Tibial nerve (tissue), 4 donors: ENCODE measurements around the gene ZBTB12. TPM values are rescaled to one million over a fixed set of nuclear protein-coding genes. Genes with fewer than 3 reads are reported as not detected.

ENCODE experiments used
- DNase-seq, 2 donors: peaks; one replicate each; pipeline ENCODE4 v3.0.0-alpha.2; 2019; ENCODE audit warnings: low spot score in 2 of 2
- H3K27ac ChIP-seq, 4 donors: fragments of 200-600 bp; sonication (generic) in 3 of 4; one replicate each; pipeline ENCODE4 v1.5.1; 2017 to 2019; ENCODE audit warnings: mild to moderate bottlenecking in 1 of 4
- H3K27me3 ChIP-seq, 2 donors: fragments of 200-600 bp; sonication (generic) in 1 of 2; one replicate each; pipeline versions ENCODE4 v1.5.1 to v1.6.0; 2017 to 2019
- H3K36me3 ChIP-seq, 3 donors: fragments of 200-600 bp; sonication (generic); one replicate each; pipeline ENCODE4 v1.5.1; 2018 to 2019
- H3K4me1 ChIP-seq, 4 donors: fragments of 200-600 bp; sonication (generic) in 3 of 4; one replicate each; pipeline ENCODE4 v1.5.1; 2017 to 2019
- H3K4me3 ChIP-seq, 4 donors: fragments of 200-600 bp; sonication (generic) in 3 of 4; one replicate each; pipeline ENCODE4 v1.5.1; 2017 to 2019; ENCODE audit warnings: mild to moderate bottlenecking in 1 of 4, moderate library complexity in 1 of 4
- H3K9me3 ChIP-seq, 4 donors: fragments of 200-600 bp; sonication (generic) in 3 of 4; one replicate each; pipeline ENCODE4 v1.5.1; 2017 to 2019
- EP300 ChIP-seq, 2 donors: sonication (generic); formaldehyde crosslinking; IDR thresholded peaks; one replicate each; pipeline ENCODE4 v1.6.1; 2017; ENCODE audit warnings: antibody characterized with exemption in 2 of 2, mild to moderate bottlenecking in 1 of 2
- POLR2A ChIP-seq, 2 donors: fragments of 450-650 bp; IDR thresholded peaks; one replicate each; pipeline ENCODE4 v1.6.1; 2017; ENCODE audit warnings: antibody characterized with exemption in 2 of 2, mild to moderate bottlenecking in 2 of 2, moderate library complexity in 2 of 2
- WGBS, 2 donors: methylation state at CpG; one replicate each; pipeline ENCODE4 v1.1.5; 2018; 5-methylcytosine and 5-hydroxymethylcytosine counted together
- total RNA-seq, 4 donors: library from RNA; depleted of rRNA; stranded (reverse); fragments of >200 nt; gene quantifications; one replicate each; pipeline ENCODE4 v1.1.0, GENCODE V29; 2016
- TF ChIP-seq, protein P1 (sequence below), 5 experiments: fragments of 200-600 bp in 3 of 5; fragments of 450-650 bp in 2 of 5; sonication (generic) in 3 of 5; IDR thresholded peaks; one replicate each; pipeline ENCODE4 v1.5.1; 2016 to 2019; ENCODE audit warnings: antibody characterized with exemption in 5 of 5, mild to moderate bottlenecking in 3 of 5, moderate library complexity in 2 of 5

Gene ZBTB12
- total RNA-seq, 4 donors from 2014 or later, result 0.63 to 3.5 (median 2.9) TPM

- no peaks in the 10 kb centered on the region for H3K4me1 ChIP-seq
- no peak for DNase-seq
- H3K9me3 ChIP-seq, result no peaks in the 10 kb centered on the region
- WGBS, 2 donors, result 57 to 73% methylated on average over 3 of the region's 3 CpGs
- H3K36me3 ChIP-seq, result peaks cover 3 to 29% (median 7%) of the 10 kb centered on the region in 3 donors
- peak overlapping the region in 2 of 4 donors; percentile 24 to 70 for H3K27ac ChIP-seq
- no peaks in the 10 kb centered on the region for H3K27me3 ChIP-seq
- TF ChIP-seq POLR2A (IDR thresholded peaks at IDR 0.05), result no peak
- TF ChIP-seq EP300 (IDR thresholded peaks at IDR 0.05), result no peak
- TF ChIP-seq, protein P1, sequence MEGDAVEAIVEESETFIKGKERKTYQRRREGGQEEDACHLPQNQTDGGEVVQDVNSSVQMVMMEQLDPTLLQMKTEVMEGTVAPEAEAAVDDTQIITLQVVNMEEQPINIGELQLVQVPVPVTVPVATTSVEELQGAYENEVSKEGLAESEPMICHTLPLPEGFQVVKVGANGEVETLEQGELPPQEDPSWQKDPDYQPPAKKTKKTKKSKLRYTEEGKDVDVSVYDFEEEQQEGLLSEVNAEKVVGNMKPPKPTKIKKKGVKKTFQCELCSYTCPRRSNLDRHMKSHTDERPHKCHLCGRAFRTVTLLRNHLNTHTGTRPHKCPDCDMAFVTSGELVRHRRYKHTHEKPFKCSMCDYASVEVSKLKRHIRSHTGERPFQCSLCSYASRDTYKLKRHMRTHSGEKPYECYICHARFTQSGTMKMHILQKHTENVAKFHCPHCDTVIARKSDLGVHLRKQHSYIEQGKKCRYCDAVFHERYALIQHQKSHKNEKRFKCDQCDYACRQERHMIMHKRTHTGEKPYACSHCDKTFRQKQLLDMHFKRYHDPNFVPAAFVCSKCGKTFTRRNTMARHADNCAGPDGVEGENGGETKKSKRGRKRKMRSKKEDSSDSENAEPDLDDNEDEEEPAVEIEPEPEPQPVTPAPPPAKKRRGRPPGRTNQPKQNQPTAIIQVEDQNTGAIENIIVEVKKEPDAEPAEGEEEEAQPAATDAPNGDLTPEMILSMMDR (IDR thresholded peaks at IDR 0.05), result no peak
- no peak overlapping the region for H3K4me3 ChIP-seq
Observed at GRCh38 chr6:31877125-31877650, 24.7 kb downstream of the ZBTB12 start.

- H3K36me3 ChIP-seq, result peaks cover 3 to 21% (median 6%) of the 10 kb centered on the region in 3 donors
- H3K4me3 ChIP-seq, result no peak overlapping the region
- peak overlapping the region in 1 of 4 donors; percentile 70 for H3K27ac ChIP-seq
- 81 to 89% methylated on average over 7 of the region's 7 CpGs for WGBS, 2 donors
- no peaks in the 10 kb centered on the region for H3K27me3 ChIP-seq
- H3K4me1 ChIP-seq, result no peaks in the 10 kb centered on the region
- no peaks in the 10 kb centered on the region for H3K9me3 ChIP-seq
- TF ChIP-seq, protein P1 (IDR thresholded peaks at IDR 0.05), result no peak
- TF ChIP-seq EP300 (IDR thresholded peaks at IDR 0.05), result no peak
- no peak for TF ChIP-seq POLR2A (IDR thresholded peaks at IDR 0.05)
- no peak for DNase-seq
Observed at GRCh38 chr6:31876357-31876756, 25.5 kb downstream of the ZBTB12 start.

GRCh38 chr6:31875877-31876276 is 26.0 kb downstream of the ZBTB12 start:
- no peak overlapping the region for H3K27ac ChIP-seq
- 53 to 60% methylated on average over 5 of the region's 5 CpGs for WGBS, 2 donors
- no peak for TF ChIP-seq POLR2A (IDR thresholded peaks at IDR 0.05)
- no peak for TF ChIP-seq EP300 (IDR thresholded peaks at IDR 0.05)
- TF ChIP-seq, protein P1 (IDR thresholded peaks at IDR 0.05), result no peak
- no peak overlapping the region for H3K4me3 ChIP-seq
- no peaks in the 10 kb centered on the region for H3K4me1 ChIP-seq
- no peaks in the 10 kb centered on the region for H3K9me3 ChIP-seq
- peaks cover 2 to 16% (median 6%) of the 10 kb centered on the region in 3 donors for H3K36me3 ChIP-seq
- no peaks in the 10 kb centered on the region for H3K27me3 ChIP-seq
- no peak for DNase-seq

DNA sequence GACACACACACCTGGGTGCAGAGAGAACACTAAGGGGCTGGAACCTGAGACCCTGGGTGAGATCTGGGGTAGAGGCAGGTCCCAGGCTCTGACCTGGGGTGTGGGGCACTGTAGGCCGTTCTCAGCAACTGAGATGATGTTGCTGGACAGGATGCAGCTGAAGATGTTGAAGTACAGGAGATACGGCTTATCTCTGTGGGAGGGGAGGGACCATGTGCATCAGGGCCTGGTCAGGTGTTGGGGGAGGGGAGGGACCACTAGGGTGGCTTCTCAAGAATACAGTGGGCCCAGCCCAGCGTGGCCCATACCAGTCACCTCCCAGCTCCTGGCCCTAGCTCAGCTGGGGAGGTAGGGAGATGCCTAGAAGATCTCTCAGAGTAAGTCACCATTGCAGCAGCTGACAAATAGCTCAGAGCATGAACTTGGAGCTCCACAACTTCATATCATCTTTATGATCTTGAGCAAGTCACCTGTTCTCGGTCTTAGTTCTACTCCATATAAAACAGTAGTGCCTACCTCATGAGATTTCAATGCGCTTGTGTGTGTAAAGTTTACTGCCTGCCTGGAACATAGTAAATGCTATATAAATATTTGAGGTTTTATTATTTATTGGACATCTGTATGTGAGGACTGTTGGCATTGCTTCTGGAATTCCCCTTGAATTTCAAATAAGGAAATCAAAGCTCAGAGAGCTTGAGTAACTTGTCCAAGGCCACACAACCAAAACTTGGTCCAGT is 26.9 kb downstream of the ZBTB12 start:
- H3K4me1 ChIP-seq, result no peaks in the 10 kb centered on the region
- no peaks in the 10 kb centered on the region for H3K9me3 ChIP-seq
- no peaks in the 10 kb centered on the region for H3K27me3 ChIP-seq
- H3K27ac ChIP-seq, result no peak overlapping the region
- H3K4me3 ChIP-seq, result no peak overlapping the region
- TF ChIP-seq POLR2A (IDR thresholded peaks at IDR 0.05), result no peak
- TF ChIP-seq, protein P1 (IDR thresholded peaks at IDR 0.05), result no peak
- no peak for TF ChIP-seq EP300 (IDR thresholded peaks at IDR 0.05)
- no peak for DNase-seq
- 74 to 77% methylated on average over 5 of the region's 5 CpGs for WGBS, 2 donors
- H3K36me3 ChIP-seq, result peaks cover 0 to 7% (median 6%) of the 10 kb centered on the region in 3 donors

GRCh38 chr6:31874084-31874670 is 27.7 kb downstream of the ZBTB12 start:
- no peak overlapping the region for H3K4me3 ChIP-seq
- WGBS, 2 donors, result 46 to 51% methylated on average over 4 of the region's 4 CpGs
- H3K27me3 ChIP-seq, result no peaks in the 10 kb centered on the region
- H3K36me3 ChIP-seq, result no peaks in the 10 kb centered on the region
- TF ChIP-seq, protein P1 (IDR thresholded peaks at IDR 0.05), result no peak
- no peak for TF ChIP-seq EP300 (IDR thresholded peaks at IDR 0.05)
- no peak for TF ChIP-seq POLR2A (IDR thresholded peaks at IDR 0.05)
- H3K9me3 ChIP-seq, result no peaks in the 10 kb centered on the region
- H3K27ac ChIP-seq, result no peak overlapping the region
- no peak for DNase-seq
- no peaks in the 10 kb centered on the region for H3K4me1 ChIP-seq
